GM19328 (cell line): ENCODE measurements around the gene STK17A.
"Not testable (repeated sequence)": the region's sequence is repeated elsewhere in the genome, so short reads cannot be mapped to it uniquely, and the experiment has no call there.

Experiments
- ATAC-seq: cut with Tn5 transposase; IDR thresholded peaks from one replicate; pipeline ENCODE4 v1.9.1; 2021; ENCODE audit warnings: mild to moderate bottlenecking, moderate library complexity; ENCODE audit not compliant: unreplicated experiment

Gene STK17A

DNA sequence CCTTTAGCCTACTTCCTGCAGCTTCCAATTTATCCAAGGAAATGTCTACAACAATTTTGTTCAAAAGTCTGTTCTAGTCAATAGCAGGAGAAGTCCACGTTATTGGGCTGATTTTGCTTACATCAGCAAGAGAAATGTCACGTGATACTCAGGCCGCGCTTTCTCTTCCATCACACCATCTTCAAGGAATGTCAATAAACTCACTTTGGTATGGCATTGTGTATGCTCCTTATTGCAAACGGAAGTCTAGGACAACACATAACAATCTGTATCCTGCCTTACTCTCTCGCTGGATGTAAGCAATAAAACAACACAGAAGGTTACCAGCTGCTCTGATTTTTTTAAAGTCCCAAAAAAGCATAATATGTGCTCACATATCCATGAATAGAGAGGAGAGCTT lies 17.1 kb upstream of the STK17A start:
- ATAC-seq: no peak

DNA sequence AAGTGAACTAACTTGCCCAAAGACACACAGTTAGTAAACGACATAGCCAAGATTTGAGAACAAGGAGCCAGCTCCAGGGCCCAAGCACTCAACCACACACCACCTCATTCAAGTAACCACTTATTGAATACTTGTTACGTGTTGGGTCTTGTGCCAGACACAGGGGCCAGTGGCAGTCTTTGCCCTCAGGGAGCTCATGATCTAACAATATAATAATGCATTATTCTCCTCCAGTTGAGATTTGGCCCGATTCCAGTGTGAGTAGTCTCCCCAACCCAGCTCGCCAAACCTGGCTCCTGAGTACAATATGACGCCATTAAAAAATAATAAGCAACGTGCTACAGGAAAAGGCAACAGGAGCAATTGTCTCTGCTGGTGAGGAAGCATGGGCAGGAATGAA lies 14.4 kb upstream of the STK17A start:
- ATAC-seq: no peak

- ATAC-seq: peak; percentile 70
Measured at GRCh38 chr7:43569424-43569823, 13.5 kb upstream of the STK17A start.

DNA sequence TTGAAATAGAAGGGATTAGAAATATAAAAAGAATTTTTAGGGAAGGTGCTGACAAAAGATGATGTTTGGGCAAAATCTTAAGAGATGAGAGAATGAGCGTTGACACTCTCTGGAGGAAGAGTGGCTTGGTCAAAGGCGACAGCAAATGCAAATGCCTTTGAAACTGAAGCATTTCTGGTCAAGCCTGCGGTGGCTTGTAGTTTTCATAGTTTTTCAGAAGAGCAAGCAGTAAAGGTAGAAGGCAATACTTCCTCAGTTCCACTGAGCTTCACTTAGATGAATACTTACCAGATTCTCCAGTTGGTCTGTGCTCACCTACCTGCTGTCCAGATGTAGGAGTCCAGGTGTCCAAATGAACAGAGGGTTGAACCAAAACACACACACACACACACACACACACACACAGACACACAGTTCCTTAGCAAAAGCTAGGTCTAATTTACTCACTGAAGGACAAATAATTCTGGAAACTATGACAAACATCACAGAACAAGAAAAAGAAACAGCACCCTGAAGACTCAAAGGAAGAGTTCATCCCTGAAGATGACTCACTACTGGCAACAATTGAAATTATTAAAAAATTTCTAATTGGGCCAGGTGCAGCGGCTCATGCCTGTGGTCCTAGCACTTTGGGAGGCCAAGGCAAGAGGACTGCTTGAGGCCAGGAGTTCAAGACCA lies 12.1 kb upstream of the STK17A start:
- ATAC-seq: peak; percentile 62

DNA sequence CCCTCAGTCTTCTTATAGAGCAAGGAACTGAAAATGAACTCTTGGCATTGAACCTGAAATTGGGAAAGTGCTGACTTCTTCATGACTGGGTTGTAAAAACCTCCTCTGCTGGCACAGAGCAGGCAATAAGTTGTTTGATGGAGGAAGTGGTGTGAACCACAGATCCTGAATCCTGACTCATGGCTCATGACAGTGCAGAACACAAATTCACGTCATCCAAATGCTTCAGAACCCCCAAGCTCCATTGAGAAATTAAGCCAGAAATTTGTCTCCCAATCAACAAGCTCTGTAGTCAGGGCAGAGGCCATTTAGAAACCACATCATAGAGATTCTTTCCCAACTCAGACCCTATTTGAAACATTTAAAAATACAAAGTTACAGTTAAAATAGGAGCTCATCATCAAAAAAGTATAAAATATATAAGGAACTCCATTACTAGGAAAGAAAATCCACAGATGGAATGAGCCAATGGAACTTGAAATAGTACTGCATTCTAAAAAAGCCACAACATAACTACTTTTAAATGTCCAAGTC lies 10.3 kb upstream of the STK17A start:
- no peak for ATAC-seq

DNA sequence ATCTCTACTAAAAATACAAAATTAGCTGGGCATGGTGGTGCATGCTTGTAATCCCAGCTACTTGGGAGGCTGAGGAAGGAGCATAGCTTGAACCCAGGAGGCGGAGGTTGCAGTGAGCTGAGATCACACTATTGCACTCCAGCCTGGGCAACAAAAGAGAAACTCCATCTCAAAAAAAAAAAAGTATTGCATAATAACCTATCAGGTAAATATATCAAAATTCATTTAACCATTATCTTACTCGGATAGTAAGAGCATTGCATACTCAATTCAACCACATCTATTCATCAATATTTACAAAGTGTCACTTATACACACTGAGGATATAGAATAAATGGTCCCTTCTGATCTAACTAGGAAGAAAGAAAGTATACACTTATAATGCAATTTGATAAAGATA lies 9.1 kb upstream of the STK17A start:
- not testable (repeated sequence) for ATAC-seq

GRCh38 chr7:43575506-43575905 lies 7.4 kb upstream of the STK17A start:
- ATAC-seq: no peak

DNA sequence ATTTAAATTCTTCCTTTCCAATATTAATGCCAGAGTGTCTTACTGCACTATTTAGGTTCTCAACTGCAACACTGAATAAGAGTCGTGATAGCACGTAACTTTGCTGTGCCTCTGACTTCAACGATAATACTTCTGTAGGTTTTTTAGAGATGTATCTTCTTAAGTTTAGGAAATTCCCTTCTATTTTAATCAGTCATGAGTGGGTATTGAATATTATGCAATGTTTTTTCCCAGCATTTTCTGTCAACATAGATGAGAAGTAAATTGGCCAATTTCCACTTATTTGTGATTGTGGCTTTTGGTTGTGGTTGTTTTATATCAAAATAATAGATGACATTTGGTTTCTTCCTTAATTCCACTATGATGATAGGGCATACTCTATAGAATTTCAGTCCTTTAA lies 6.7 kb upstream of the STK17A start:
- no peak for ATAC-seq

- no peak for ATAC-seq
Measured at GRCh38 chr7:43577485-43577951, 5.4 kb upstream of the STK17A start.

- ATAC-seq: peak; percentile 21
Measured at GRCh38 chr7:43583424-43584194, 701 bp downstream of the STK17A start.

DNA sequence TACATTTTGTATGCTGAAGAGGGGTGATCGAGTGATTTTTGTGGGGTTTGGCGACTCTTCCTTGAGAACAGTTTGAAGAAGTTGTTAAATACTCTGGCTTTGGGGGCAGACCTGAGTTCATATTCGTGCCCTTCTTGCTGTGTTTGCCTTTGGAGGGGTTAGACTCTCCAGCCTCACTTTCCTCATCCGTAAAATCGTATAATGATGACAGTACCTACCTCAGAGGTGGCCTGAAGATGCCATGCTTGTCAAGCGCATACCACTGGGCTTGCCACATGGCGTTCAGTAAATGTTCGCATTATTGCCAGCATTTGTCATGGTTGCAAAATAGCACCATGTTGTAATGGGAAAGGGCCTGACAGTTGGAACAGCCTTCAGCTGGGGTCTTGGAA lies 1.3 kb downstream of the STK17A start:
- no peak for ATAC-seq

- not testable (repeated sequence) for ATAC-seq
Measured at GRCh38 chr7:43584733-43585132, 1.8 kb downstream of the STK17A start.

GRCh38 chr7:43585562-43585961 lies 2.7 kb downstream of the STK17A start:
- ATAC-seq: no peak

- no peak for ATAC-seq
Measured at GRCh38 chr7:43586251-43586900, 3.5 kb downstream of the STK17A start.

DNA sequence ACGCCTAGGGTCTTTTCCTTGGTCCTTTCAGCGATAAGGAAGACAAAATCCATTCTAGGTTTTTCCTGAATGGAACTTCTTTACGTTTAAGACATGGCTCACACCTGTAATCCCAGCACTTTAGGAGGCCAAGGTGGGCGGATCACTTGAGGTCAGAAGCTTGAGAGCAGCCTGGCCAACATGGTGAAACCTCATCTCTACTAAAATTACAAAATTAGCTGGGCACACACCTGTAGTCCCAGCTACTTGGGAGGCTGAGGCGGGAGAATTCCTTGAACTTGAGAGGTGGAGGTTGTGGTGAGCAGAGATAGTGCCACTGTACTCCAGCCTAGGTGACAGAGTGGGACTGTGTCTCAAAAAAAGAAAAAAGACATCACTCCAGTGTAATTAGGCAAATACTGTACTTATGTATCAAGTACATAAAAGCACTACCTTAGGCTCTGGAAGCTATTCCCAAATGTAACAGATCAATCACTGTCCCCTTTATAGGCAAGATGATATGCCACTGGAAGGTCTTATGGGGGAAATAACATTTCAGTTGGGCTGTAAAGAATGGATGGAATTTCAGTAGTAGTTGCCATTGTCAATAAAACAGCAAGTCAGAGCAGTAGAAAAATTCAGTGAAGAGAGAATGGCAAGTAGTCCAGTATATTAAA lies 5.7 kb downstream of the STK17A start:
- ATAC-seq: no peak

DNA sequence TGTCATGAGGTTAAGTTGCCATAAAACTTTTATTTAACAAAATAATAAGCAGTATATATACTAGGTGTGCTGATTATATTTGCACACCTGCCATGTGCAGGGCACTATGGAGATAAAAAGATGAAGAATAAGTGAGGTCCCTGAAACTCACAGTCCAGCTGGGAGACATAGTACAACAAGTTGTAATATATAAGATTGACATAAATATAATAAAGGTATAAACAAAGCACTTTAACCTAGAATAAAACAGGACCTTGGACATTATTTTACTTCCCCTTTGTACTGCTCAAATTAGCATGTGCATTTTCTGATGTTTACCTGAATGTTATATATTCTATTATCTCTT lies 6.2 kb downstream of the STK17A start:
- no peak for ATAC-seq

DNA sequence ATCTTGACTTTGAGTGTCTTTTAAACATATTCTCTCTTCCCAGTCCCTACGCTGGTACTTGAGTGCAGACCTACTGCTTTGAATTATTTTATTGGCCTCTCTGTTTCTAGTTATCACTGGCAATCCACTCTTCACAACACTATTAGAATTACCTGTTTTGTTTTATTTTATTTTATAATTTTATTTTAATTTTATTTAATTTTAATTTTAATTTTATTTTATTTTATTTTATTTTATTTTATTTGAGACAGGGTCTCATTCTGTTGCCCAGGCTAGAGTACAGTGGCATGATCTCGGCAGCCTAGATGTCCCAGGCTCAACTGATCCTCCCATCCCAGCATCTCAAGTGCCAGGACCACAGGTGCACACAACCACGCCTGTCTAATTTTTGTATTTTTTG lies 6.8 kb downstream of the STK17A start:
- no peak for ATAC-seq

DNA sequence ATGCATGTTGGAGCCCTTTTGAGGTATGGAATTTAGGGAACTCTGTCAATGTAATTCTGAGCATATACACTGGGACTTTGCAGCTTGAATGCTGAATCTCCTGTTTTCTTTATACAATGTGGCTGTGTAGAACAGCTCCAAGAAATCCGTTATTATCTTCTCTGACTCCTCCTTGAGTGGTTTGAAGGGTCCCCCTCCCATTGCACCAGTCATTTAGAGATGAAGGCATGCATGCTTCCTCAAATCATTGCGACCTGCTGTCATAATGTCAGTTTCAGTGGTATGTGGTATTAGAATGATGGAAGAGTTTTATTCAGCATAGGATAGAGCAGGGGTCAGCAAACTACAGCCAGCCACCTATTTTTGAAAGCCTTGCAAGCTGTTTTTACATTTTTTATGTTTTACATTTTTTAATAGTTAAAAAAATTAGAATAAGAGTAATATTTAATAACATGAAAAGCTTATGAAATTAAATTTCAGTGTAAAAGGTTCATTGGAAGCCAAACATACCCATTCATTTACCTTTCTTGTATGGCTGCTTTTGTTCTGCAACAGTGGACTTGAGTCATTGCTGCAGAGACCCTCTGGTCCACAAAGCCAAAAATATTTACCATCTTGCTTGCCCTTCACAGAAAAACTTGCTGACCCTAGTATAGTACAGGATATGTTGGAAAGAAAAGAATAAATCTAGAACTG lies 8.1 kb downstream of the STK17A start:
- peak; percentile 58 for ATAC-seq

- ATAC-seq: no peak
Measured at GRCh38 chr7:43591558-43592180, 8.8 kb downstream of the STK17A start.

- ATAC-seq: no peak
Measured at GRCh38 chr7:43592326-43592725, 9.4 kb downstream of the STK17A start.
